Activated T-cell treated with anti-CD3 and anti-CD28 coated beads for 24 hours (primary cell): Measurements from ENCODE around the gene FAM89A.
A peak's percentile ranks its signal among the peaks of the same experiment; 100 is the strongest.
"Not testable (repeated sequence)": the region's sequence is repeated elsewhere in the genome, so short reads cannot be mapped to it uniquely, and the experiment has no call there.

Source experiments
- DNase-seq: peaks from one replicate; pipeline ENCODE4 v3.0.0-alpha.2; 2020; ENCODE audit warnings: low read depth

Gene FAM89A

GRCh38 chr1:231055271-231055670 lies 15.2 kb upstream of the FAM89A start:
- no peak for DNase-seq

GRCh38 chr1:231053493-231054162 lies 13.6 kb upstream of the FAM89A start:
- DNase-seq: no peak

- no peak for DNase-seq
Measured at GRCh38 chr1:231052777-231053176, 12.7 kb upstream of the FAM89A start.

GRCh38 chr1:231050932-231051331 lies 10.9 kb upstream of the FAM89A start:
- DNase-seq: not testable (repeated sequence)

GRCh38 chr1:231050395-231050794 lies 10.3 kb upstream of the FAM89A start:
- no peak for DNase-seq

- no peak for DNase-seq
Measured at GRCh38 chr1:231049121-231049979, 9.3 kb upstream of the FAM89A start.

- not testable (repeated sequence) for DNase-seq
Measured at GRCh38 chr1:231048419-231048818, 8.4 kb upstream of the FAM89A start.

GRCh38 chr1:231047529-231047928 lies 7.5 kb upstream of the FAM89A start:
- DNase-seq: not testable (repeated sequence)

- no peak for DNase-seq
Measured at GRCh38 chr1:231046730-231047395, 6.8 kb upstream of the FAM89A start.

- DNase-seq: not testable (repeated sequence)
Measured at GRCh38 chr1:231045921-231046729, 6.1 kb upstream of the FAM89A start.

- no peak for DNase-seq
Measured at GRCh38 chr1:231045286-231045685, 5.2 kb upstream of the FAM89A start.

GRCh38 chr1:231044588-231044987 lies 4.5 kb upstream of the FAM89A start:
- no peak for DNase-seq

GRCh38 chr1:231041719-231042261 lies 1.7 kb upstream of the FAM89A start:
- DNase-seq: no peak

GRCh38 chr1:231040800-231041718 lies 1.0 kb upstream of the FAM89A start:
- DNase-seq: no peak

- DNase-seq: peak; percentile 13
Measured at GRCh38 chr1:231039161-231040018, 664 bp downstream of the FAM89A start.

GRCh38 chr1:231037585-231038517 lies 2.2 kb downstream of the FAM89A start:
- no peak for DNase-seq

- DNase-seq: no peak
Measured at GRCh38 chr1:231036416-231036815, 3.6 kb downstream of the FAM89A start.

- no peak for DNase-seq
Measured at GRCh38 chr1:231035799-231036198, 4.3 kb downstream of the FAM89A start.
